GM23338 (cell line): ENCODE data around the gene CNOT1. TPM values are rescaled to one million over a fixed set of nuclear protein-coding genes. Genes with fewer than 3 reads are reported as not detected.
A peak's percentile ranks its signal among the peaks of the same experiment; 100 is the strongest.

Experiments
- ATAC-seq: fragments of 200-7000 bp; cut with Tn5 transposase; 3 replicates; pipeline ENCODE4 v1.9.1; 2020
- DNase-seq: peaks from one replicate; pipeline ENCODE4 v3.0.0-alpha.2; 2015; ENCODE audit warnings: low spot score
- H2AFZ ChIP-seq: fragments of 200-600 bp; sonication (generic); 2 replicates; pipeline ENCODE4 v1.8.0; 2016; ENCODE audit warnings: antibody characterized with exemption, mild to moderate bottlenecking, moderate library complexity
- H3F3A ChIP-seq: fragments of 200-600 bp; sonication (generic); replicated peaks from 2 replicates; pipeline ENCODE4 v1.8.0; 2017; ENCODE audit warnings: antibody characterized with exemption, mixed run types, low read depth
- H3K27ac ChIP-seq: fragments of 200-600 bp; sonication (generic); 2 replicates; pipeline ENCODE4 v1.6.1; 2016; ENCODE audit warnings: low read depth
- H3K27me3 ChIP-seq: fragments of 200-600 bp; sonication (generic); 2 replicates; pipeline ENCODE4 v1.8.0; 2016; ENCODE audit warnings: mild to moderate bottlenecking, mixed run types, moderate library complexity; ENCODE audit not compliant: insufficient read depth
- H3K36me3 ChIP-seq: fragments of 200-600 bp; sonication (generic); 2 replicates; pipeline ENCODE4 v1.8.0; 2016; ENCODE audit warnings: mild to moderate bottlenecking; ENCODE audit not compliant: insufficient read depth
- H3K4me1 ChIP-seq: fragments of 200-600 bp; sonication (generic); 2 replicates; pipeline ENCODE4 v1.8.0; 2016; ENCODE audit warnings: mild to moderate bottlenecking, moderate library complexity; ENCODE audit not compliant: insufficient read depth
- H3K4me2 ChIP-seq: fragments of 200-600 bp; sonication (generic); 2 replicates; pipeline ENCODE4 v1.7.1; 2017; ENCODE audit warnings: mixed run types
- H3K4me3 ChIP-seq: fragments of 200-600 bp; sonication (generic); 2 replicates; pipeline ENCODE4 v1.6.1; 2016; ENCODE audit warnings: mixed run types
- H3K79me2 ChIP-seq: fragments of 200-600 bp; sonication (generic); replicated peaks from 2 replicates; pipeline ENCODE4 v1.8.0; 2017; ENCODE audit warnings: mild to moderate bottlenecking; ENCODE audit not compliant: insufficient read depth
- H3K9me2 ChIP-seq: fragments of 200-600 bp; sonication (generic); 2 replicates; pipeline ENCODE4 v1.8.0; 2017; ENCODE audit not compliant: insufficient read depth
- H4K20me1 ChIP-seq: fragments of 200-600 bp; sonication (generic); replicated peaks from 2 replicates; pipeline ENCODE4 v1.8.0; 2017; ENCODE audit warnings: mild to moderate bottlenecking; ENCODE audit not compliant: insufficient read depth
- H3K27ac Mint-ChIP-seq: 2 replicates; pipeline ENCODE4 v1.8.0; 2020; ENCODE audit warnings: inconsistent platforms, mild to moderate bottlenecking, moderate library complexity, mixed read lengths
- H3K27me3 Mint-ChIP-seq: 3 replicates; pipeline ENCODE4 v1.8.0; 2022; ENCODE audit warnings: low read depth, mild to moderate bottlenecking, moderate library complexity, mixed read lengths, inconsistent platforms; ENCODE audit not compliant: insufficient read depth, poor library complexity
- H3K36me3 Mint-ChIP-seq: 3 replicates; pipeline ENCODE4 v1.8.0; 2021; ENCODE audit warnings: low read depth, mild to moderate bottlenecking, inconsistent platforms, moderate library complexity, mixed read lengths
- H3K4me1 Mint-ChIP-seq: 3 replicates; pipeline ENCODE4 v1.8.0; 2020; ENCODE audit warnings: mild to moderate bottlenecking, inconsistent platforms, mixed read lengths
- H3K4me3 Mint-ChIP-seq: 3 replicates; pipeline ENCODE4 v1.8.0; 2021; ENCODE audit warnings: moderate library complexity, mild to moderate bottlenecking, inconsistent platforms, mixed read lengths
- H3K9me3 Mint-ChIP-seq: 3 replicates; pipeline ENCODE4 v1.8.0; 2020; ENCODE audit warnings: moderate library complexity, mild to moderate bottlenecking, inconsistent platforms, mixed read lengths
- CREB1 ChIP-seq: fragments of 250-450 bp; sonication (Bioruptor Pico); IDR thresholded peaks from 2 replicates; pipeline ENCODE4 v1.5.0; 2020; ENCODE audit warnings: low read depth, mild to moderate bottlenecking, moderate library complexity
- EZH2 ChIP-seq: fragments of 200-600 bp; sonication (generic); IDR thresholded peaks from one replicate; pipeline ENCODE4 v1.8.0; 2017; ENCODE audit warnings: antibody characterized with exemption, mild to moderate bottlenecking, low read depth; ENCODE audit not compliant: unreplicated experiment
- EZH2phosphoT487 ChIP-seq: fragments of 200-600 bp; sonication (generic); IDR thresholded peaks from one replicate; pipeline ENCODE4 v1.8.1; 2018; ENCODE audit warnings: antibody characterized with exemption; ENCODE audit not compliant: unreplicated experiment
- JUNB ChIP-seq: IDR thresholded peaks from one replicate; pipeline ENCODE4 v1.6.1; 2016; ENCODE audit warnings: antibody characterized with exemption; ENCODE audit not compliant: unreplicated experiment
- NANOG ChIP-seq: IDR thresholded peaks from 2 replicates; pipeline ENCODE4 v1.6.1; 2016; ENCODE audit warnings: antibody characterized with exemption, borderline replicate concordance
- POLR2AphosphoS5 ChIP-seq: IDR thresholded peaks from 2 replicates; pipeline ENCODE4 v1.6.1; 2016; ENCODE audit warnings: antibody characterized with exemption, low read depth
- STAT1 ChIP-seq: IDR thresholded peaks from one replicate; pipeline ENCODE4 v1.6.1; 2016; ENCODE audit warnings: antibody characterized with exemption; ENCODE audit not compliant: unreplicated experiment
- ZNF331 ChIP-seq: fragments of 250-450 bp; sonication (Bioruptor Pico); IDR thresholded peaks from 2 replicates; pipeline ENCODE4 v1.5.0; 2020; ENCODE audit warnings: low read depth, mild to moderate bottlenecking, moderate library complexity
- long read RNA-seq: library from polyadenylated mRNA; unstranded; transcript quantifications from one replicate; pipeline ENCODE4 v2.0.0, GENCODE V29; 2020; ENCODE audit not compliant: unreplicated experiment
- polyA plus RNA-seq: library from polyadenylated mRNA; unstranded; fragments of >200 nt; fragmentation: Nextera tagmentation; extraction: Ambion mirVana; gene quantifications from 2 replicates; pipeline ENCODE4 v1.2.1, GENCODE V29; 2016
- total RNA-seq: library from RNA; depleted of rRNA; stranded (reverse); fragments of >200 nt; shearing (Covaris generic); gene quantifications from 2 replicates; pipeline ENCODE4 v1.2.3, GENCODE V29; 2014; rRNA removed
- TF ChIP-seq, protein P1 (sequence below): IDR thresholded peaks from one replicate; pipeline ENCODE4 v1.6.1; 2018; ENCODE audit warnings: antibody characterized with exemption; ENCODE audit not compliant: unreplicated experiment
- TF ChIP-seq, protein P2 (sequence below): IDR thresholded peaks from 2 replicates; pipeline ENCODE4 v1.6.1; 2016; ENCODE audit warnings: antibody characterized with exemption
- TF ChIP-seq, protein P3 (sequence below), 2 experiments: fragments of 200-600 bp in 1 of 2; sonication (generic) in 1 of 2; conservative IDR thresholded peaks; 2 replicates each; pipeline versions ENCODE4 v1.5.1 to v1.6.1; 2016 to 2017; ENCODE audit warnings: antibody characterized with exemption in 2 of 2, low read depth in 2 of 2, mild to moderate bottlenecking in 2 of 2, moderate library complexity in 1 of 2
- TF ChIP-seq, protein P4 (sequence below): fragments of 250-450 bp; sonication (Bioruptor Pico); IDR thresholded peaks from 2 replicates; pipeline ENCODE4 v1.5.0; 2020; ENCODE audit warnings: mild to moderate bottlenecking, moderate library complexity

The CNOT1 gene
- 298 and 319 TPM in 2 replicates for total RNA-seq
- polyA plus RNA-seq, result 46.4 and 59.2 TPM in 2 replicates
- long read RNA-seq, partial matches to known transcripts, result 2 of 5 reads
- long read RNA-seq, other reads (novel, unspliced or antisense), result 3 of 5 reads

GRCh38 chr16:58629733-58630640 lies at the start of gene CNOT1:
CNOT1 (minus strand) TSS chr16:58629826; CDS start chr16:58599337, 30,489 bp downstream.
- H3K27me3 Mint-ChIP-seq, result peaks cover 14% of the 10 kb centered on the region
- DNase-seq, result peak; percentile 98
- Histone ChIP-seq H3K27ac (peak within 1 kb of the TSS; percentile 98), H2AFZ (peak within 1 kb of the TSS; percentile 94), H4K20me1 (peaks cover 30% of the 10 kb centered on the region), H3K27me3 (no peaks in the 10 kb centered on the region), H3K79me2 (peaks cover 46% of the 10 kb centered on the region), H3K4me2 (peak within 1 kb of the TSS; percentile 97), H3K4me3 (peak within 1 kb of the TSS; percentile 92), H3K9me2 (no peaks in the 10 kb centered on the region), H3K4me1 (no peaks in the 10 kb centered on the region), H3F3A (no peaks in the 10 kb centered on the region), H3K36me3 (0 out of 2 replicates have a peak, but pooled peaks cover 3% of the 10 kb centered on the region)
- ATAC-seq, result peak; percentile 91
- H3K9me3 Mint-ChIP-seq, result peaks cover 4% of the 10 kb centered on the region
- H3K4me1 Mint-ChIP-seq, result peaks cover 9% of the 10 kb centered on the region
- peak within 1 kb of the TSS; percentile 100 for H3K27ac Mint-ChIP-seq
- H3K4me3 Mint-ChIP-seq, result peak within 1 kb of the TSS; percentile 100
- peaks cover 8% of the 10 kb centered on the region; the same call in 1 of the 3 replicates for H3K36me3 Mint-ChIP-seq
- TF ChIP-seq, protein P1, sequence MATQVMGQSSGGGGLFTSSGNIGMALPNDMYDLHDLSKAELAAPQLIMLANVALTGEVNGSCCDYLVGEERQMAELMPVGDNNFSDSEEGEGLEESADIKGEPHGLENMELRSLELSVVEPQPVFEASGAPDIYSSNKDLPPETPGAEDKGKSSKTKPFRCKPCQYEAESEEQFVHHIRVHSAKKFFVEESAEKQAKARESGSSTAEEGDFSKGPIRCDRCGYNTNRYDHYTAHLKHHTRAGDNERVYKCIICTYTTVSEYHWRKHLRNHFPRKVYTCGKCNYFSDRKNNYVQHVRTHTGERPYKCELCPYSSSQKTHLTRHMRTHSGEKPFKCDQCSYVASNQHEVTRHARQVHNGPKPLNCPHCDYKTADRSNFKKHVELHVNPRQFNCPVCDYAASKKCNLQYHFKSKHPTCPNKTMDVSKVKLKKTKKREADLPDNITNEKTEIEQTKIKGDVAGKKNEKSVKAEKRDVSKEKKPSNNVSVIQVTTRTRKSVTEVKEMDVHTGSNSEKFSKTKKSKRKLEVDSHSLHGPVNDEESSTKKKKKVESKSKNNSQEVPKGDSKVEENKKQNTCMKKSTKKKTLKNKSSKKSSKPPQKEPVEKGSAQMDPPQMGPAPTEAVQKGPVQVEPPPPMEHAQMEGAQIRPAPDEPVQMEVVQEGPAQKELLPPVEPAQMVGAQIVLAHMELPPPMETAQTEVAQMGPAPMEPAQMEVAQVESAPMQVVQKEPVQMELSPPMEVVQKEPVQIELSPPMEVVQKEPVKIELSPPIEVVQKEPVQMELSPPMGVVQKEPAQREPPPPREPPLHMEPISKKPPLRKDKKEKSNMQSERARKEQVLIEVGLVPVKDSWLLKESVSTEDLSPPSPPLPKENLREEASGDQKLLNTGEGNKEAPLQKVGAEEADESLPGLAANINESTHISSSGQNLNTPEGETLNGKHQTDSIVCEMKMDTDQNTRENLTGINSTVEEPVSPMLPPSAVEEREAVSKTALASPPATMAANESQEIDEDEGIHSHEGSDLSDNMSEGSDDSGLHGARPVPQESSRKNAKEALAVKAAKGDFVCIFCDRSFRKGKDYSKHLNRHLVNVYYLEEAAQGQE, result no peak
- TF ChIP-seq, protein P2, sequence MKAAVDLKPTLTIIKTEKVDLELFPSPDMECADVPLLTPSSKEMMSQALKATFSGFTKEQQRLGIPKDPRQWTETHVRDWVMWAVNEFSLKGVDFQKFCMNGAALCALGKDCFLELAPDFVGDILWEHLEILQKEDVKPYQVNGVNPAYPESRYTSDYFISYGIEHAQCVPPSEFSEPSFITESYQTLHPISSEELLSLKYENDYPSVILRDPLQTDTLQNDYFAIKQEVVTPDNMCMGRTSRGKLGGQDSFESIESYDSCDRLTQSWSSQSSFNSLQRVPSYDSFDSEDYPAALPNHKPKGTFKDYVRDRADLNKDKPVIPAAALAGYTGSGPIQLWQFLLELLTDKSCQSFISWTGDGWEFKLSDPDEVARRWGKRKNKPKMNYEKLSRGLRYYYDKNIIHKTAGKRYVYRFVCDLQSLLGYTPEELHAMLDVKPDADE, result peak; percentile 99
- TF ChIP-seq POLR2AphosphoS5 (peak; percentile 75), CREB1 (CRISPR knock-in tag) (peak; percentile 96), JUNB (no peak), ZNF331 (CRISPR knock-in tag) (peak; percentile 29; the same call in 1 of the 2 replicates), EZH2phosphoT487 (no peak), NANOG (no peak), STAT1 (no peak), EZH2 (no peak)
- TF ChIP-seq, protein P3, sequence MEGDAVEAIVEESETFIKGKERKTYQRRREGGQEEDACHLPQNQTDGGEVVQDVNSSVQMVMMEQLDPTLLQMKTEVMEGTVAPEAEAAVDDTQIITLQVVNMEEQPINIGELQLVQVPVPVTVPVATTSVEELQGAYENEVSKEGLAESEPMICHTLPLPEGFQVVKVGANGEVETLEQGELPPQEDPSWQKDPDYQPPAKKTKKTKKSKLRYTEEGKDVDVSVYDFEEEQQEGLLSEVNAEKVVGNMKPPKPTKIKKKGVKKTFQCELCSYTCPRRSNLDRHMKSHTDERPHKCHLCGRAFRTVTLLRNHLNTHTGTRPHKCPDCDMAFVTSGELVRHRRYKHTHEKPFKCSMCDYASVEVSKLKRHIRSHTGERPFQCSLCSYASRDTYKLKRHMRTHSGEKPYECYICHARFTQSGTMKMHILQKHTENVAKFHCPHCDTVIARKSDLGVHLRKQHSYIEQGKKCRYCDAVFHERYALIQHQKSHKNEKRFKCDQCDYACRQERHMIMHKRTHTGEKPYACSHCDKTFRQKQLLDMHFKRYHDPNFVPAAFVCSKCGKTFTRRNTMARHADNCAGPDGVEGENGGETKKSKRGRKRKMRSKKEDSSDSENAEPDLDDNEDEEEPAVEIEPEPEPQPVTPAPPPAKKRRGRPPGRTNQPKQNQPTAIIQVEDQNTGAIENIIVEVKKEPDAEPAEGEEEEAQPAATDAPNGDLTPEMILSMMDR (conservative IDR thresholded peaks at IDR 0.05; ENCODE audit: low read depth in 2 of 2), result no peak
- TF ChIP-seq, protein P4, sequence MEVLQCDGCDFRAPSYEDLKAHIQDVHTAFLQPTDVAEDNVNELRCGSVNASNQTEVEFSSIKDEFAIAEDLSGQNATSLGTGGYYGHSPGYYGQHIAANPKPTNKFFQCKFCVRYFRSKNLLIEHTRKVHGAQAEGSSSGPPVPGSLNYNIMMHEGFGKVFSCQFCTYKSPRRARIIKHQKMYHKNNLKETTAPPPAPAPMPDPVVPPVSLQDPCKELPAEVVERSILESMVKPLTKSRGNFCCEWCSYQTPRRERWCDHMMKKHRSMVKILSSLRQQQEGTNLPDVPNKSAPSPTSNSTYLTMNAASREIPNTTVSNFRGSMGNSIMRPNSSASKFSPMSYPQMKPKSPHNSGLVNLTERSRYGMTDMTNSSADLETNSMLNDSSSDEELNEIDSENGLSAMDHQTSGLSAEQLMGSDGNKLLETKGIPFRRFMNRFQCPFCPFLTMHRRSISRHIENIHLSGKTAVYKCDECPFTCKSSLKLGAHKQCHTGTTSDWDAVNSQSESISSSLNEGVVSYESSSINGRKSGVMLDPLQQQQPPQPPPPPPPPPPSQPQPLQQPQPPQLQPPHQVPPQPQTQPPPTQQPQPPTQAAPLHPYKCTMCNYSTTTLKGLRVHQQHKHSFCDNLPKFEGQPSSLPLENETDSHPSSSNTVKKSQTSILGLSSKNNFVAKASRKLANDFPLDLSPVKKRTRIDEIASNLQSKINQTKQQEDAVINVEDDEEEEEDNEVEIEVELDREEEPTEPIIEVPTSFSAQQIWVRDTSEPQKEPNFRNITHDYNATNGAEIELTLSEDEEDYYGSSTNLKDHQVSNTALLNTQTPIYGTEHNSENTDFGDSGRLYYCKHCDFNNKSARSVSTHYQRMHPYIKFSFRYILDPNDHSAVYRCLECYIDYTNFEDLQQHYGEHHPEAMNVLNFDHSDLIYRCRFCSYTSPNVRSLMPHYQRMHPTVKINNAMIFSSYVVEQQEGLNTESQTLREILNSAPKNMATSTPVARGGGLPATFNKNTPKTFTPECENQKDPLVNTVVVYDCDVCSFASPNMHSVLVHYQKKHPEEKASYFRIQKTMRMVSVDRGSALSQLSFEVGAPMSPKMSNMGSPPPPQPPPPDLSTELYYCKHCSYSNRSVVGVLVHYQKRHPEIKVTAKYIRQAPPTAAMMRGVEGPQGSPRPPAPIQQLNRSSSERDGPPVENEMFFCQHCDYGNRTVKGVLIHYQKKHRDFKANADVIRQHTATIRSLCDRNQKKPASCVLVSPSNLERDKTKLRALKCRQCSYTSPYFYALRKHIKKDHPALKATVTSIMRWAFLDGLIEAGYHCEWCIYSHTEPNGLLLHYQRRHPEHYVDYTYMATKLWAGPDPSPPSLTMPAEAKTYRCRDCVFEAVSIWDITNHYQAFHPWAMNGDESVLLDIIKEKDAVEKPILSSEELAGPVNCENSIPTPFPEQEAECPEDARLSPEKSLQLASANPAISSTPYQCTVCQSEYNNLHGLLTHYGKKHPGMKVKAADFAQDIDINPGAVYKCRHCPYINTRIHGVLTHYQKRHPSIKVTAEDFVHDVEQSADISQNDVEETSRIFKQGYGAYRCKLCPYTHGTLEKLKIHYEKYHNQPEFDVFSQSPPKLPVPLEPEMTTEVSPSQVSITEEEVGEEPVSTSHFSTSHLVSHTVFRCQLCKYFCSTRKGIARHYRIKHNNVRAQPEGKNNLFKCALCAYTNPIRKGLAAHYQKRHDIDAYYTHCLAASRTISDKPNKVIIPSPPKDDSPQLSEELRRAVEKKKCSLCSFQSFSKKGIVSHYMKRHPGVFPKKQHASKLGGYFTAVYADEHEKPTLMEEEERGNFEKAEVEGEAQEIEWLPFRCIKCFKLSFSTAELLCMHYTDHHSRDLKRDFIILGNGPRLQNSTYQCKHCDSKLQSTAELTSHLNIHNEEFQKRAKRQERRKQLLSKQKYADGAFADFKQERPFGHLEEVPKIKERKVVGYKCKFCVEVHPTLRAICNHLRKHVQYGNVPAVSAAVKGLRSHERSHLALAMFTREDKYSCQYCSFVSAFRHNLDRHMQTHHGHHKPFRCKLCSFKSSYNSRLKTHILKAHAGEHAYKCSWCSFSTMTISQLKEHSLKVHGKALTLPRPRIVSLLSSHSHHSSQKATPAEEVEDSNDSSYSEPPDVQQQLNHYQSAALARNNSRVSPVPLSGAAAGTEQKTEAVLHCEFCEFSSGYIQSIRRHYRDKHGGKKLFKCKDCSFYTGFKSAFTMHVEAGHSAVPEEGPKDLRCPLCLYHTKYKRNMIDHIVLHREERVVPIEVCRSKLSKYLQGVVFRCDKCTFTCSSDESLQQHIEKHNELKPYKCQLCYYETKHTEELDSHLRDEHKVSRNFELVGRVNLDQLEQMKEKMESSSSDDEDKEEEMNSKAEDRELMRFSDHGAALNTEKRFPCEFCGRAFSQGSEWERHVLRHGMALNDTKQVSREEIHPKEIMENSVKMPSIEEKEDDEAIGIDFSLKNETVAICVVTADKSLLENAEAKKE, result no peak
